A549 (cell line): ENCODE results near the gene RUNX1. TPM values are rescaled to one million over a fixed set of nuclear protein-coding genes. Genes with fewer than 3 reads are reported as not detected.

Experiments
- ATAC-seq, 2 experiments: fragments of 200-7000 bp in 1 of 2; fragments of >200 bp in 1 of 2; cut with Nextera tagmentation in 1 of 2; cut with Tn5 transposase in 1 of 2; 3 replicates each; pipeline versions ENCODE4 v1.8.0 to v1.9.1; 2018 to 2020; ENCODE audit warnings: mild to moderate bottlenecking in 1 of 2, moderate library complexity in 1 of 2
- CTCF ChIA-PET: fragments of 300-600 bp; sonication (Branson Sonifier 250); formaldehyde crosslinking; extraction: SDS; loops from one replicate; lab custom pipeline; 2021; ENCODE audit warnings: antibody characterized with exemption, inconsistent platforms; lab: Yijun Ruan, JAX
- POLR2A ChIA-PET: fragments of 350-600 bp; formaldehyde crosslinking; extraction: SDS; loops from one replicate; lab custom pipeline; 2021; ENCODE audit warnings: antibody characterized with exemption, inconsistent platforms; lab: Yijun Ruan, JAX
- DNase-seq, 2 experiments: peaks; one replicate each; pipeline versions ENCODE4 v3.0.0 to v3.0.0-alpha.2; 2011 to 2016; ENCODE audit warnings: low read depth in 1 of 2, low spot score in 1 of 2
- FAIRE-seq: peaks from 2 replicates; lab custom pipeline; 2011; peaks lifted over from hg19 to GRCh38; lab: Jason Lieb, UNC
- H3K27ac ChIP-seq, 2 experiments: fragments of >200 bp; sonication (Bioruptor Twin); formaldehyde crosslinking; 3 replicates each; pipeline ENCODE4 v1.5.1; 2016 to 2017
- H3K4me1 ChIP-seq: fragments of >200 bp; sonication (Bioruptor Twin); formaldehyde crosslinking; 3 replicates; pipeline ENCODE4 v1.6.1; 2016
- H3K4me2 ChIP-seq: fragments of >200 bp; sonication (Bioruptor Twin); formaldehyde crosslinking; 3 replicates; pipeline ENCODE4 v1.6.1; 2016
- H3K4me3 ChIP-seq: fragments of >200 bp; sonication (Bioruptor Twin); formaldehyde crosslinking; 3 replicates; pipeline ENCODE4 v1.5.1; 2016
- H3K9me3 ChIP-seq: fragments of >200 bp; sonication (Bioruptor Twin); formaldehyde crosslinking; 3 replicates; pipeline ENCODE4 v1.6.1; 2016
- ATOH8 ChIP-seq: fragments of 250-450 bp; sonication (Bioruptor Pico); IDR thresholded peaks from 2 replicates; pipeline ENCODE4 v1.5.0; 2020; ENCODE audit warnings: low read depth, mild to moderate bottlenecking, moderate library complexity
- BCL3 ChIP-seq: fragments of >200 bp; sonication (Bioruptor Twin); formaldehyde crosslinking; IDR thresholded peaks from 3 replicates; pipeline ENCODE4 v1.6.1; 2016
- CBX2 ChIP-seq: fragments of 200-600 bp; sonication (generic); IDR thresholded peaks from 2 replicates; pipeline ENCODE4 v1.6.1; 2016; ENCODE audit warnings: low read depth, mild to moderate bottlenecking, borderline replicate concordance
- CBX8 ChIP-seq: fragments of 200-600 bp; sonication (generic); IDR thresholded peaks from 2 replicates; pipeline ENCODE4 v1.6.1; 2016
- CHD2 ChIP-seq: fragments of 150-350 bp; IDR thresholded peaks from 2 replicates; pipeline ENCODE4 v1.6.1; 2014; ENCODE audit warnings: low read length; ENCODE audit not compliant: partially characterized antibody
- EP300 ChIP-seq, 2 experiments: fragments of >200 bp; sonication (Bioruptor Twin); formaldehyde crosslinking; IDR thresholded peaks; 2 replicates in 1 of 2; 3 replicates in 1 of 2; pipeline ENCODE4 v1.6.1; 2016 to 2017
- FOSB ChIP-seq: fragments of 250-450 bp; sonication (Bioruptor Pico); IDR thresholded peaks from 2 replicates; pipeline ENCODE4 v1.5.0; 2020; ENCODE audit warnings: mild to moderate bottlenecking, moderate library complexity
- FOXS1 ChIP-seq: fragments of 250-450 bp; sonication (Bioruptor Pico); IDR thresholded peaks from 2 replicates; pipeline ENCODE4 v1.5.0; 2020; ENCODE audit warnings: mild to moderate bottlenecking, moderate library complexity
- GATA3 ChIP-seq: IDR thresholded peaks from 2 replicates; pipeline ENCODE4 v1.6.1; 2012; ENCODE audit warnings: borderline replicate concordance
- HES2 ChIP-seq: fragments of >200 bp; sonication (Bioruptor Twin); formaldehyde crosslinking; IDR thresholded peaks from 2 replicates; pipeline ENCODE4 v1.6.1; 2016
- HOXA7 ChIP-seq: fragments of 250-450 bp; sonication (Bioruptor Pico); IDR thresholded peaks from 2 replicates; pipeline ENCODE4 v1.5.0; 2020; ENCODE audit warnings: mild to moderate bottlenecking, moderate library complexity
- HOXB13 ChIP-seq: fragments of 250-450 bp; sonication (Bioruptor Pico); IDR thresholded peaks from 2 replicates; pipeline ENCODE4 v1.5.0; 2020; ENCODE audit warnings: low read depth, mild to moderate bottlenecking, moderate library complexity
- JUN ChIP-seq, 2 experiments: fragments of >200 bp; sonication (Bioruptor Twin); formaldehyde crosslinking; IDR thresholded peaks; 2 replicates in 1 of 2; 3 replicates in 1 of 2; pipeline ENCODE4 v1.6.1; 2016 to 2017
- KDM1A ChIP-seq: fragments of 200-600 bp; sonication (generic); IDR thresholded peaks from 2 replicates; pipeline ENCODE4 v1.6.1; 2016; ENCODE audit warnings: low read depth, mild to moderate bottlenecking
- KDM5A ChIP-seq: fragments of 200-600 bp; sonication (generic); IDR thresholded peaks from 2 replicates; pipeline ENCODE4 v1.6.1; 2016; ENCODE audit warnings: antibody characterized with exemption, mild to moderate bottlenecking
- MAFK ChIP-seq: fragments of 450-650 bp; IDR thresholded peaks from 2 replicates; pipeline ENCODE4 v1.6.1; 2014; ENCODE audit not compliant: partially characterized antibody
- MAX ChIP-seq: IDR thresholded peaks from 2 replicates; pipeline ENCODE4 v1.6.1; 2012
- MAZ ChIP-seq: fragments of 150-350 bp; IDR thresholded peaks from 2 replicates; pipeline ENCODE4 v1.6.1; 2014; ENCODE audit warnings: antibody characterized with exemption, low read depth, low read length, borderline replicate concordance
- NFE2L2 ChIP-seq: fragments of 150-350 bp; conservative IDR thresholded peaks from 2 replicates; pipeline ENCODE4 v1.6.1; 2014; ENCODE audit warnings: low read length
- NPAS2 ChIP-seq: fragments of 250-450 bp; sonication (Bioruptor Pico); IDR thresholded peaks from 2 replicates; pipeline ENCODE4 v1.8.0; 2022; ENCODE audit warnings: mild to moderate bottlenecking, moderate library complexity, borderline replicate concordance
- NR3C1 ChIP-seq: fragments of >200 bp; sonication (Bioruptor Twin); formaldehyde crosslinking; IDR thresholded peaks from 3 replicates; pipeline ENCODE4 v1.6.1; 2017
- PBX3 ChIP-seq: IDR thresholded peaks from 2 replicates; pipeline ENCODE4 v1.6.1; 2012
- PHF8 ChIP-seq: fragments of 200-600 bp; sonication (generic); IDR thresholded peaks from 2 replicates; pipeline ENCODE4 v1.6.1; 2016; ENCODE audit warnings: low read depth, mild to moderate bottlenecking, antibody characterized with exemption, moderate library complexity, borderline replicate concordance
- POLR2A ChIP-seq: IDR thresholded peaks from 2 replicates; pipeline ENCODE4 v1.6.1; 2012; ENCODE audit warnings: mild to moderate bottlenecking, low read length
- RNF2 ChIP-seq: fragments of 200-600 bp; sonication (generic); IDR thresholded peaks from 2 replicates; pipeline ENCODE4 v1.6.1; 2016; ENCODE audit warnings: low read depth, mild to moderate bottlenecking, antibody characterized with exemption, moderate library complexity, borderline replicate concordance
- SREBF2 ChIP-seq: fragments of 450-650 bp; IDR thresholded peaks from 2 replicates; pipeline ENCODE4 v1.6.1; 2014; ENCODE audit warnings: mild to moderate bottlenecking, moderate library complexity
- USF2 ChIP-seq: fragments of 450-650 bp; IDR thresholded peaks from 2 replicates; pipeline ENCODE4 v1.6.1; 2014; ENCODE audit warnings: antibody characterized with exemption
- ZC3H11A ChIP-seq: fragments of 450-650 bp; IDR thresholded peaks from 2 replicates; pipeline ENCODE4 v1.6.1; 2014; ENCODE audit warnings: antibody characterized with exemption, mild to moderate bottlenecking
- WGBS: methylation state at CpG from one replicate; pipeline ENCODE4 v1.1.6; 2017; ENCODE audit errors: missing lambda C conversion rate; 5-methylcytosine and 5-hydroxymethylcytosine counted together
- polyA plus RNA-seq, 4 experiments: library from polyadenylated mRNA; depleted of rRNA in 3 of 4; stranded (reverse); fragments of >200 nt; fragmentation: RNase III in 1 of 4; extraction: RNeasy Plus Mini Kit Qiagen cat#74134 plus additional on column Dnase treatment in 1 of 4; gene quantifications; 2 replicates in 3 of 4; 3 replicates in 1 of 4; pipeline ENCODE4 v1.2.3, GENCODE V29; 2011 to 2017

Gene RUNX1
- polyA plus RNA-seq, 2 of the 4 experiments (the other 2 are of a cell fraction), result 5.5 TPM

- TF ChIP-seq GATA3 (no peak), CHD2 (no peak), NFE2L2 (no peak)
Measured at GRCh38 chr21:34979383-34979782, 69.7 kb downstream of the RUNX1 start (continued).

- Histone ChIP-seq H3K9me3 (no peaks in the 10 kb centered on the region), H3K4me2 (no peak overlapping the region), H3K4me3 (no peak overlapping the region), H3K27ac (no peak overlapping the region), H3K4me1 (peaks cover under 1% of the 10 kb centered on the region; the same call in 2 of the 3 replicates)
- ATAC-seq, result no peak
- ChIA-PET POLR2A (no interaction called here), CTCF (no interaction called here)
- WGBS, result 82% methylated on average over 1 of the region's 1 CpG
- FAIRE-seq, result no peak
- TF ChIP-seq HOXA7 (CRISPR knock-in tag), result no peak
- TF ChIP-seq USF2, result no peak
- no peak for TF ChIP-seq MAFK
- no peak for TF ChIP-seq CBX2
- TF ChIP-seq ATOH8 (CRISPR knock-in tag), result no peak
- TF ChIP-seq PHF8, result no peak
- TF ChIP-seq MAZ, result no peak
- no peak for TF ChIP-seq CBX8
- TF ChIP-seq PBX3, result no peak
- no peak for TF ChIP-seq GATA3
- TF ChIP-seq NR3C1, result no peak
- no peak for TF ChIP-seq EP300 (IDR thresholded peaks at IDR 0.05)
- TF ChIP-seq KDM1A, result no peak
- TF ChIP-seq HES2, result no peak
- TF ChIP-seq ZC3H11A, result no peak
- TF ChIP-seq MAX, result no peak
- TF ChIP-seq NFE2L2, result no peak
- TF ChIP-seq RNF2, result no peak
- TF ChIP-seq POLR2A, result no peak
- TF ChIP-seq KDM5A, result no peak
- DNase-seq, result no peak
Measured at GRCh38 chr21:34977333-34977732, 71.8 kb downstream of the RUNX1 start.

GRCh38 chr21:34974162-34974981 is 74.7 kb downstream of the RUNX1 start:
- CTCF ChIA-PET, result interaction anchor here (0.8 to 1.7 kb wide), 2 partner anchors 8 to 85 kb away, joined by 3 read pairs; no protein-coding TSS in a partner anchor
- POLR2A ChIA-PET, result no interaction called here
- no peak overlapping the region for H3K4me2 ChIP-seq
- ATAC-seq, result no peak
- no peaks in the 10 kb centered on the region for H3K4me1 ChIP-seq
- DNase-seq, result no peak
- WGBS, result 61% methylated on average over 11 of the region's 11 CpGs
- FAIRE-seq, result no peak
- no peak overlapping the region for H3K4me3 ChIP-seq
- H3K27ac ChIP-seq, result no peak overlapping the region
- no peaks in the 10 kb centered on the region for H3K9me3 ChIP-seq
- TF ChIP-seq HES2, result no peak
- no peak for TF ChIP-seq FOXS1
- TF ChIP-seq JUN (IDR thresholded peaks at IDR 0.05), result no peak
- TF ChIP-seq ZC3H11A, result no peak
- no peak for TF ChIP-seq FOSB (CRISPR knock-in tag)
- TF ChIP-seq CBX2, result no peak
- no peak for TF ChIP-seq RNF2
- TF ChIP-seq ATOH8 (CRISPR knock-in tag), result no peak
- TF ChIP-seq MAX, result no peak
- TF ChIP-seq NPAS2 (CRISPR knock-in tag), result no peak
- TF ChIP-seq HOXB13, result no peak
- no peak for TF ChIP-seq GATA3
- TF ChIP-seq BCL3, result no peak
- no peak for TF ChIP-seq HOXA7 (CRISPR knock-in tag)
- no peak for TF ChIP-seq PBX3
- TF ChIP-seq SREBF2, result no peak
